ENCODE data around the gene LYST.

DNA sequence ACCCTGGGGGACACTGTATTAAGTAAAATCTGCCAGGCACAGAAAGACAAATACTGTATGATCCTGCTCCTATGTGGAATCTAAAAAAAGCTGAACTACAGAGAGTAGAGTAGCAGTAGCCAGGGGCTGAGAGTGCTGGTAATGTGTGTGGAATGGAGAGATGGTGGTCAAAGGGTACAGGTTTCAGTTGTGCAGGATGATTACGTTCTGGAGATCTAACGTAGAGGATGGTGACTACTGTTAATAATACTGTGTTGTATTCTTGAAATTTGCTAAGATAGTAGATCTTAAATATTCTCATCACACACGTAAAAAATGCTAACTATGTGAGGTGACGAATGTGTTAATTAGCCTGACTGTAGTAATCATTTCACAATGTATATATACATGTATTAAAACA is 177.3 kb downstream of the LYST start:
- TF ChIP-seq, protein P1, sequence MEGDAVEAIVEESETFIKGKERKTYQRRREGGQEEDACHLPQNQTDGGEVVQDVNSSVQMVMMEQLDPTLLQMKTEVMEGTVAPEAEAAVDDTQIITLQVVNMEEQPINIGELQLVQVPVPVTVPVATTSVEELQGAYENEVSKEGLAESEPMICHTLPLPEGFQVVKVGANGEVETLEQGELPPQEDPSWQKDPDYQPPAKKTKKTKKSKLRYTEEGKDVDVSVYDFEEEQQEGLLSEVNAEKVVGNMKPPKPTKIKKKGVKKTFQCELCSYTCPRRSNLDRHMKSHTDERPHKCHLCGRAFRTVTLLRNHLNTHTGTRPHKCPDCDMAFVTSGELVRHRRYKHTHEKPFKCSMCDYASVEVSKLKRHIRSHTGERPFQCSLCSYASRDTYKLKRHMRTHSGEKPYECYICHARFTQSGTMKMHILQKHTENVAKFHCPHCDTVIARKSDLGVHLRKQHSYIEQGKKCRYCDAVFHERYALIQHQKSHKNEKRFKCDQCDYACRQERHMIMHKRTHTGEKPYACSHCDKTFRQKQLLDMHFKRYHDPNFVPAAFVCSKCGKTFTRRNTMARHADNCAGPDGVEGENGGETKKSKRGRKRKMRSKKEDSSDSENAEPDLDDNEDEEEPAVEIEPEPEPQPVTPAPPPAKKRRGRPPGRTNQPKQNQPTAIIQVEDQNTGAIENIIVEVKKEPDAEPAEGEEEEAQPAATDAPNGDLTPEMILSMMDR (IDR thresholded peaks at IDR 0.05; ENCODE audit: control extremely low read depth in 1 of 3, insufficient read depth in 1 of 3, low read depth in 1 of 3, low read length in 3 of 3): no peak
- no peak for TF ChIP-seq SP2 (IDR thresholded peaks at IDR 0.05; ENCODE audit: low read length)
- no peak for TF ChIP-seq SIN3A (conservative IDR thresholded peaks at IDR 0.05 in 1 of 2, IDR thresholded peaks at IDR 0.05 in 1 of 2; ENCODE audit: low read depth in 1 of 2, low read length in 2 of 2)
- TF ChIP-seq POLR2A (IDR thresholded peaks at IDR 0.05; ENCODE audit: control extremely low read depth in 1 of 2, low read depth in 2 of 2, low read length in 2 of 2): no peak
- no peak for TF ChIP-seq EZH2 (IDR thresholded peaks at IDR 0.05; ENCODE audit: low read depth, low read length, severe bottlenecking)
- TF ChIP-seq CREB1 (IDR thresholded peaks at IDR 0.05): no peak
- TF ChIP-seq TBP (IDR thresholded peaks at IDR 0.05; ENCODE audit: low read depth, low read length): no peak
- TF ChIP-seq ZNF274 (IDR thresholded peaks at IDR 0.05; ENCODE audit: borderline replicate concordance, extremely low read depth, low read length): no peak

Data from H1 (cell line).